ENCODE data around the gene COL6A5.
"Not testable (repeated sequence)": the region's sequence is repeated elsewhere in the genome, so short reads cannot be mapped to it uniquely, and the experiment has no call there.

Gene COL6A5

DNA sequence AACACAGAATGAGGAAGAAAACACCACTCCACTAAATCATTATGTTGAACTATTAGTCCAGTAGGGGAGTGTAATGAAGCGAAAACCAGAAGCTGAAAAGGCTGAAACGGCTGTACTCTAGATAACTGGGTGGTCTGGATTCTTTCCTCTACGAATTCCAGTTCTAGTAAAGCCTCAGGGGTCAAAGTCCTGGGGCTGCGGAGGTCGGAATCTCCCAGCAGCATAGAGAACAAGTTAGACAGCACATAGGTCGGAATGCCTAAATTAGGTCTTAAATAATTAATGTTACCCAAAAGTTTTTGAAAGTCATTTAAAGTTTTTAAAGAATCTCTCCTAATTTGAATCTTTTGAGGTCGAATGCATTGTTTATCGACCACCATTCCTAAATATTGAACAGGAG, 102.7 kb downstream of the COL6A5 start:
- DNase-seq (ENCODE audit: low read depth in 3 of 3): not testable (repeated sequence)

DNA sequence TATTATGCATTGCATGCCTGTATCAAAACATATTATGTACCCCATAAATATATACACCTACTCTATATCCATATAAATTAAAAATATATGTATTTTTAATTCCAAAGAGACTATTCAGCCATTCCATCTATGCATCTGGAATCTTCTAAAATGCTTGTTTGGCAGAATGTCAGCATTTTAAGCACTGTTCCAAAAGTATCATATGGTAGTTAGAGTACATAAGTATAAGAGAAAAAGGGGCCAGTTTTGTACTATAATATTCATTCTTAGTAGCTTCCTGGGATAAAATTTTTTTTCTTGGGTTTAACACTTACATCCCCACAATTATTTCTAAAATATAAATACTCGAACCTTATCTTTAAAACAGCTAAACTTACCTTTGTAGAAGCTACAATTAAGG, 111.1 kb downstream of the COL6A5 start:
- DNase-seq (ENCODE audit: low read depth in 3 of 3): no peak

DNA sequence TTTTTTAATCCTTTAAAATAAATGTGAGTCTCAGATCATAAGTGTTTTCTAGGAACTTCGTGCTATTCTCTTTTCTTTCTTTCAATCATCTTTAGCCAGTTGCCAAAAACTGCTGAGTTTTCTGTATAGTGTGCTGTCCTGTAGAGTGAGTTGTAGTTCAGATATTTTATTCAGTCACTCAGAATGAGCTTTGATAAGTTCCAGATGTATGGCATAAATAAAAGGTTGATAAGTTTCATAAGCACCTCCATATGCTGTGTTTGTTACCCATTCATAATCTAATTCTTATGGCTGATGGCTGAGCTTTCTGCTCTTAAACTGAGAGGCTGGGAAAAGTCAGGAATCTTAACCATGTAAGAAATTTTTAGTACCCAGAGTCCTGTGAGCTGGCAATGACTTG, 112.2 kb downstream of the COL6A5 start:
- DNase-seq (ENCODE audit: low read depth in 3 of 3): no peak

DNA sequence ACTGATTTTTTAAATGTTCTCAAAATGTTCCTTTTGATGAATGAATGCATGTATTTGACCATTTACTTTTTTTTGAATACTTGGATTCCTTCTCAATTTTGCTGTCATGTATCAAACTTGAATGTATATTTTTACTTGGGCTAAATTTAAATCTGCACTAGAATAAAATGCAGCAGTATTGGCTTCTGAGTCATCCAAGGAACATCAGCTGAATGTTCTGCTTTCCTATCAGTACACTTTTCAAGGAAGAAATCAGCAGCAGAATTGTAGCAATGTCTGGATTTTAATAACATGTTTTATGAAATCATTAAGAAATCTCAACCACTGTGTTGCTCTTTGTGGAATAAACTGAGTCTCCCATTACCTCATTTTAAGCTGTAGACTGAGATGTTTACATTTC, 114.5 kb downstream of the COL6A5 start:
- no peak for DNase-seq (ENCODE audit: low read depth in 3 of 3)

DNA sequence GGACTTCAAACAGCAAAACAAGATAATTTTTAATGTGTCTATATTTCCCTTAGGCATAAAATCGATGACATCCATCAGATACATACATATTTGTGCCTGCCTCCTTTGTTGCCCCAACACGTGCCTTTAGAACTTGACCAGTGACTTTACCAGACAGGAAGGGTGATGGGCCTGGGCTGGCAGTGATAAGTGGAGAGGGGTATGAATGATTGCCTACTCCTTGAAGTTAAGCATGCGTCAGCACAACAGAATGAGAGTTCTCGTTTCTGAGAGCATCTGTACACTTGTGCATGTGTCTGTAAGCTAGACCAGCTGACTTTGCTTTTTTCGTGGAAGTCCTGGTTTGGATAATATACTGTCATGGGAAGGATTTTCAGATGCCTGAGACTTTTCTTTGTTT, 116.6 kb downstream of the COL6A5 start:
- no peak for DNase-seq (ENCODE audit: low read depth in 3 of 3)

DNA sequence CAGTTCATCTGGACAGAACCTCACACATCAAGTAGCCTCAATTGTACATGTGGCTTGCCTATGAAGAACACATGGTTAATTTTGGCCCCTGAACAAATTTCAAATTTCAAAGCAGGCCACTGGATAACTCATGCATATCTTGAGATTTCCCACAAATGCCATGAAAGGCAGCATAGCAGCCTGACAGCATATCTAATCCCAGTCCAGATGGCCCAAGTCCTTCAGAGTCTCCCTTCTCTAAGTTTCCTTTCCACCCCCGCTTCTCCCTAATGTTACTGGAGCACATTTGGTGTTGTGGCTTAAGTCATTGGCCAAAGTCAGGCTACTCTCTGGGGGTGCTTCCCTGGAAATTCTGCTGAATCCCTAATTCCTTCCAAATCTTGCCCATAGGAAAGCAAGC, 117.7 kb downstream of the COL6A5 start:
- no peak for DNase-seq (ENCODE audit: low read depth in 3 of 3)

DNA sequence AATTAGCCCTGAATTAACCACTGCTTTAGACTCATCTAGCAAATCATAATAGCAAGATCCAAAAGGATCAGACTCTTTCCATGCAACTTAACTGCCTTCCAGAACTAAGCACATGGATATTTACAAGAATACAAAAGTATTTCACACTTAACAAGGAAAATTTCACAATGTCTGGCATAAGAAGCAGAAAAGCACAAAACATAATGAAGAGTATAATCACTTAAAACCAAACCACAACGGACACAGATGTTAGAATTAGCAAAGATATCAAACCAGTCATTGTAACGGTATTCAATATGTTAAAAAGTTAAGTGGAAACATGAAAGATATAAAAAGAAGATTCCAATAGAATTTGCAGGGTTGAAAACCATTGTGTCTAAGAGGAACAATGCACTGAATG, 120.0 kb downstream of the COL6A5 start:
- DNase-seq (ENCODE audit: low read depth in 3 of 3): no peak

DNA sequence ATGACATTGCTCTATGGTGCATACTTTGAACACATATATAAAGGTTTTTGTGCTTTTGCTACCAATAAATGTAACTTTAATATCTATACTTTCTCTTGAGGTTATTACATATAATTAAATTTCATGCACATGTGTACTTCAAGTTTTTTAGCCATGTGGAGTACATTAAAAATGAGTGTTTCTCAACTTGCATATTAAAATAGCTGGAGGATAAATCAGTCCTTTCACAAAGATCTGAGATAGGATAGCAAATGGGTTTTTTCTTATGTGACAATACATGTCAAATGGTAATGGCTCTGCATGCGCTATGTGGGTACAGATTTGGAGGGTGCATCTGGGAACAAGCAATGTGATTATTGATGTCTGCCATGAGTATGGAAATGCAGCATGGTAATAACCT, 122.8 kb downstream of the COL6A5 start:
- DNase-seq (ENCODE audit: low read depth in 3 of 3): no peak

DNA sequence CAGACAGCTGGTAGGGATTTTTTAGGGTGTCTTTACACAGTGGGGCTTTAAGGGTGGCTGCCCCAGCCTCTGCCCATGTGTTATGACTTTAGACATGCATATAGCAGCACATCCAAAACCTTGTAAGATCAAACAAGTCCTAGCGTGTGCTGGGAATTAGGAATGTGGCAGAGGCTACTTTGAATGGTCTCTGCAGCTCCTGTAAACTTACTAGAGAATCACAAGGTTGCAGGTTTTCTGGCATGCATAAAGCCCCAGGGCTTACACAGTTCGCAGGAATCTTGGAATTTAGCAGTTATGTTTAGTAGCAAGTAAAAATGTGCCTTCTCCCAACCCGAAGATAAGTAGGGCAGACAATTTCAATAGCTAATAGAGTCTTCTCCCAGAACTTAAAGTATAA, 124.7 kb downstream of the COL6A5 start:
- no peak for DNase-seq (ENCODE audit: low read depth in 3 of 3)

DNA sequence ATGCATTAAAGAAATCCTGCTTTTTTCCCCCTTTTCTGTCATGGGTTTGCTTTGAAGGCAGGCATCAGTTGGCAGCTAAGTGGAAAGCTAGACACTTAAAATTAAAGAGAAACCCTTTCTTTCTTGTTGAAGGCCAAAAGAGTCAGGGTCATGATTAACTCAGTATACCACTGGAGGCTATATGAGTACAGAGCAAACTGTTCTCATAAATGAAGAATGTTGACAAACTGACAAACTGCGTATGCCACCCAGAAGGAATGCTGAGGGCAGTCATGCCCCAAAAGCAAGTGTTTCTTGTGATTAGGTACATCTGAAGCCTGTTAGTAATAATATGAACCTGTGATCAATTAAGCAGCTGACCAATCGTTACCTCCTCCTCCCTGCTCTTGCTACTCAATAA, 127.9 kb downstream of the COL6A5 start:
- DNase-seq (ENCODE audit: low read depth in 3 of 3): no peak

DNA sequence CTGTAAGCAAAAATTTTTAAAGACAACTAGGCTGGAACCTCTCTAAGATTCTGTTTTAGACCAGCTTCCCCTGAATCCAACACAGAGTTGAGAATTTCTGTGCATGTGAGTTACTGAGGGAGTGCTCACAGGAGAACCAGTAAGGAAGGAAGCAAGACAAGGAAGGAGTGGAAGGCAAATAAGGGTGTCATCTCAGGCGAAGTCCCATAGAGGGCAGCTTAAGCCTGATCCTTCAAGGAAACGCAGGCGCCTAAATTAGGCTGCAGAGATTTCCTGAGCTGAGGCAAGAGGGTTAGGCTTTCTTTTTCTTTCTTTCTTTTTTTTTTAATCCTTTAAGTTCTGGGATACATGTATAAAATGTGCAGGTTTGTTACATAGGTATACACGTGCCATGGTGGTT, 135.3 kb downstream of the COL6A5 start:
- no peak for DNase-seq (ENCODE audit: low read depth in 3 of 3)

DNA sequence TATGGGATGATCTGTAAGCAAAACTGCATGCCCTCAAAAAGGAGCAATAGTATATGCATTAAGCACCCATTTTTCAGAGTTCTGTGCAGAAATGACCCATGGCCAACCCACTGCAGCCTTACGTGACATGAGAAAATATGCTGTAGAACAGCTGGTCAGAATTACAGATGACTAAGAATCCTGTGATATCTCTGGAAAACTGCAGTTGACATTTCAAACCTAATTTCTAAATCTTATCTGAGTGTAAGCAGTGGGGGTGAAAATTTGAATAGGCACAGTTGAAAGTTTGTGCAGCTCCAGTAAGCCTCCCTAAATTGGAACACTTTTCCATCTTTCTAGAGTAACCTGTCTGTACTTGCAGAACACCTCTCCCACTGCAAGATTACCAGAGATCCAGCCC, 142.8 kb downstream of the COL6A5 start:
- DNase-seq (ENCODE audit: low read depth in 3 of 3): no peak

DNA sequence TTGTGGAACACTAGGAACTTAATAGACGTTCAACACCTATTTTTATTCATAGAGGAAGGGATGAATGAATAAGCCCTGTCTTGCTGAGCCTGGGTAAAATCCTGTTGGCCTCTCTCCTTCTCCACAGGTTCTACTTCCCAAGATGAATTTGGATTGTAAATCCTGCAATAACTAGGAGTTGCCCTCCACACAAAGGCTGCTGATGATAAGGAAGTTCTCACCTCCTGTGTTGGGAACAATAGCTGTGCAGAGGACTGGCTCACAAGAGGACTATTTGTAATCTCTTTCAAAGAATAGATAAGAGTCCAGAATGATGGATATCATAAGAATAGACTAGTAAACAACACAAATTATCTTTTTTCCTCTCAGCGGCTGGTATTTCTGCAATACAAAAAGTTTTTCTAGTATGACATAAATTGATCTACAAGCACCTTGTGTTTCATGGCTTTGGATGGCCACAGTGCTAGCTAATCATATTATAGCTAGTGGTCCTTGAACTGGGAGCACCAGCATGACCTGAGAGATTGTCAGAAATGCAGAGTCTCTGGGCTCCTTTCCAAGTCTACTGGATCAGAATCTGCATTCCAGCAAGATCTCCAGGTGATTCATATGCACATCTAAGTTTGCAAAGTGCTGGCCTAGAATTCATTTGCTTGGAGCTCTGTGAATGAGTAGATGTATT, 143.4 kb downstream of the COL6A5 start:
- no peak for DNase-seq (ENCODE audit: low read depth in 3 of 3)

DNA sequence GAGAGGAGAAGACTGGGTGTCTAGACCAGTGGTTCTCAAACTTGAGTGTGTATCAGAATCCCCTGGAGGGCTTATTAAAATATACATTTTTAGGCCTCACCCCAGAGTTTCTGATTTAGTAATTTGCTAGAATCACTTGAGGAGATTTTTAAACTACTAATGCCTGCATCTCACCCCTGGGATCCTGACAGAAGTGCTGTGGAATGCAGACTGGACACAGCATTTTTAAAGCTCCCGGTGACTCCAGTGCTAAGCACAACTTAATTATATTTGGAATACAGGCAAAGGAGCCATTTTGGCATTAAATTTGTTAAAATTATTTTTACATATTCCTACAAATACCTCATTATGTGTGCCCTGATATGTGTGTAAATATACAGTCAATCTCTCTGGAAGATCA, 144.8 kb downstream of the COL6A5 start:
- no peak for DNase-seq (ENCODE audit: low read depth in 3 of 3)

DNA sequence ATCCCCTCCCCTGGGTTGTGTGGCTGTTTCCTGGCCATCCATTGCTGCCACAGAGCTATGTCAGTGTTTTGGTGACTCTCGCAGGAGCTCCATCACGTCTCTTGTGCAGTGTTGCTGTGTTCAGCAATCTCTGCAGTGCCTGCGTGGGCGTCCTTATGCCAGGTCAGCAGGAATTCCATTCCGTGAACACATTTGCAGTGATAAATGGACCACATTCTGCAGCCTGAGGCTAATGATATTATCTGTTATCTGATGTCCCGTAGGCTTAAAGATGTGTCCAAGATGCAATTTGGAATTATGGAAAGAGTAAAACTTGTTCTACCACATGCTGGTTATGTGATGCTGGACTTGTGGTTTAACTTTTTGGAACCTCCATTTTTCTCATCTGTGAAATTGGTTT, 146.0 kb downstream of the COL6A5 start:
- no peak for DNase-seq (ENCODE audit: low read depth in 3 of 3)

DNA sequence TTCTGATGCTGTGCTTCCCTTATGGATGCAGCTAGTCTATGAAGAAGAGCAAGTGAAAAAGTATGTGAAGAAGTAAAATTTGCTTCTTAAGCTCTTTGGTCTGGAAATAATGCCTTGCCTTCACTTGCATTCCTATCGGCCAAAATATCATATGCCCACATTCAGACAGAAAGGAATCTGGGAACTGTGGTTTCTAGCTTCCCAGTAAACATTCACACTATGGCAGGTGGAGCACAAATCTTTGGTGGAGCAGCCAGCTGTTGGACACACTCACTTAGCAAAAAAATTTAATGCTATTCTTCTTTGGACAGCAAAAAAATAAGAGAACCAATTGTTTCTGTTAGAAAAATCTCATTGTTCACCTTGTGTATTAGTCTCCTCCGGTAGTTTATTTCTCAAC, 159.2 kb downstream of the COL6A5 start:
- no peak for DNase-seq (ENCODE audit: low read depth in 3 of 3)

DNA sequence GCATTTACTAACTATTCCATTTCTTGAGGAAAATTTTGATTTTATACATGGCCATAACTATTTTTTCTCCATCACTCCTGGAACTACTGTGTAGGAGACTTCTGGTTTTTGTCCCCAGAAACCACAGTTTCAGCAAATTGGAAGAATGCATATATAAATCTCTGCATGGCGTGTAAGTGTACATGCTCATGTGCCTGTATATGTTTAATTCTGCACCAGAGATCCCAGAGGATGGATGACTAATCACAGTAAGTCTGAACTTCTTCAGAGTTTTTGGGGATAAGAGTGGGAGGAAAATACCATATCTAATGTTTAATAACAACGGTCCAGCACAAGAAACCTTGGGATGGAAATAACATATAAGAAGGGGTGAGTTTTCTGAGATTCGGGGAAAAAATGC, 160.6 kb downstream of the COL6A5 start:
- DNase-seq (ENCODE audit: low read depth in 3 of 3): no peak

DNA sequence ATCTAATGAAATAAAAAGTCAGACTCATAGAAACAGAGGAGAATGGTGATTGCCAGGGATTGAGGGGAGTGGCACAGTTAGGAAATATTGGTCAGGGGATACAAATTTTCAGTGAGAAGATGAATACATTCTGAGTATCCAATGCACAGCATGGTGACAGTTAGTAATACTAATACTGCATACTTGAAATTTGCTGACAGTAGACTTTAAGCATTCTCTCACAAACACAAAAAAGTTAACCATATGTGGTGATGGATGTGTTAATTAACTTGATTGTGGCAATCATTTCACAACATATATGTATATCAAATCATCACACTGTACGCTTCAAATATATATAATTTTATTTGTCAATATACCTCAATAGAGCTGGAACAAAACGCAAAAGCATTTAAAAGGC, 162.3 kb downstream of the COL6A5 start:
- no peak for DNase-seq (ENCODE audit: low read depth in 3 of 3)

DNA sequence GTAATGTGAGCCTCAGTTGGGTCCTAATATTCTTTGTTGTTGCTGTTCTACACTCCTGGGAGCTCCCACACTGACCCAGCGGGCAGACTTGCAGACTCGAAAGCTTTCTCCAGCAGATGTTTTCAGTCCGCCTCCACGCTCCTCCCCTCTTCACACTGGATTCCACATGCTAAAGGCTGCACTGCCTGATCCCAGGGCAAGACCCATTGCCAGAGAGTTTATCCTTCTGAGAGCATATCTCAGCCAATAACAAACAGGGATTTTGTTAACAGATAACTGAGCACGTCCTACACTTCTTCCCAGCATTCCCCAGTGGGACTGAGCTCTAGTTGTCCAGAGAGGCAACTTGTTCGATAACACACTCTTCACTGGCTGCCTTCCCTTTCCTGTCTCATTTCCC, 163.5 kb downstream of the COL6A5 start:
- DNase-seq (ENCODE audit: low read depth in 3 of 3): no peak

DNA sequence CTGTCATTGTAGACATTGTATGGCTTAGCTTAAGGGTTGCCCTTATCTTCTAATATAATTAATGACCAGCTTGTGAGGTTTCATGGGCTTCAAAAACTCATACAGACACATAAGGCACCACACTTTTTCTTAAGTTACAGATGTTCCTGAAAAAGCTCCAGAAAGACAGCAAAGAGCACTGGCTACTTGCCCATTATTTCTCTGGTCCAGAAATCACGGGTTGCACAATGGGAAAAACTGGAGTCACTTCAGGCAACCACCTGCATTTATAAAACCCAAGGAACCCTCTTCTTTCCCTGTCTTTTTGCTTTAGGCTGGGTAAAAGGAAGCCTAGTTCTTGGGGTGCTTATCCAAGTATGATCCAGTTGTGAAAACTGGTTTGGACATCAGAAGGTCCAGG, 169.2 kb downstream of the COL6A5 start:
- DNase-seq (ENCODE audit: low read depth in 3 of 3): no peak

DNA sequence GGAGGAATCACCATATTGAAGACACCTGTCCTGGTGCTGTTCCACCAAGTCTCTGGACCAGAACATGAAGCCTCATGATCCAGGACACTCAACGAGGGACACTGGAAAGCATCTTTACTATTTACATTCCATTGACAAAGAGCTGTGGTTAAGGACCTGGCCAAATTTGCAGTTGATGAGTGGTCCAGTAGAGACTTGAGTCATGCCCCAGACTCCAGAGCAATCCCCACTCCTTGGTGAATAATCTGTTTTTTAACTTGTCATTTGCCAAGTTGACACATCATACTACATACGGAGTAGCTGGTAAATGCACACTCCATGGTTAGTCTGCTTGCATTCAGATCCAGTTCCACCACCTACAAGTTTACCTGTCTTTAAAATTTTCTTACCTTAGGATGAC, 170.3 kb downstream of the COL6A5 start:
- no peak for DNase-seq (ENCODE audit: low read depth in 3 of 3)

DNA sequence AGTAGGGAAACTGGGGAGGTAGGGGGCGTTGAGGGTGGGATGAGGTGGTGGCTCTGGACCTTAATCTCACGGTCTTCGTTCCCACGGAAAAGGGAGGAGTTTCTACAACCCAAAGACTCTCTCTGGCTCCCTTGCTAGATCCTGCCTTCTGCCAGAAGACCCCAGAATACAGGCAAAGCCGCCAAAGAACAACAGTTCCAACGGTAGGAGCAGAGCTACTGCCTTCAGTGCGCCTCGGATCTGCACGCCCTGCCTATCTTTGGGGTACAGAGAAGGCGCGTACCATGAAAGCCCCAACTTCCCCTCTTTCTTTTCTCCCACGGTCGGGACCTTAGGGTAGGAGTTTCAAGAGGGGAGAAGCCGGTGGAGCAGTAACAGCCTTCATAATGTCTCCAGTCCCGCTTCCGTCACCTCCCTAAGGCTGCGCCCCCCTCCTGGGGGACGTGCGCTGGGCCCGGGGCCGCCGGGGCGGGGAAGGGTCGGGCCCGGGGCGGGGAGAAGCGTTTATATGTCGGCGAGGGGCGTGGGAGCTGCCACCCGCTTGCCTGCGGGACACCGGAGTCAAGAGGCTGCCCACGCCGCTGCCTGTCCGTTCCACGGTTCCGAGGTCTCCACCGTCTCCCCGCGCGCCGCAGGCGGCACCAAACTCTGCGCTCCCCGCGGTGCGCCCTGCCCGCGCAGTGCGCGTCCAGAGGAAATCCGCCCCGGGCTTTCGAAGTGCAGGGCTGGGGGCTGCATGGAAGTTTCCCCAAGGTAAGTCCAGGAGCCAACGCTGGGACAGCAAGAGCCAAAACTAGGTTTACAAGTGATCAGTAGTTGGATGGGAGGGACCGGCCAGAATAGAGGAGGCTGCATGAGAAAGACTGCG, 171.4 kb downstream of the COL6A5 start, which contains the start of gene COL6A6:
Gene COL6A6, plus strand, starts transcription at position 533 of the 868 bp plus-strand sequence. CDS start 43,188 bp downstream, outside the sequence.
- DNase-seq (ENCODE audit: low read depth in 3 of 3): no peak

DNA sequence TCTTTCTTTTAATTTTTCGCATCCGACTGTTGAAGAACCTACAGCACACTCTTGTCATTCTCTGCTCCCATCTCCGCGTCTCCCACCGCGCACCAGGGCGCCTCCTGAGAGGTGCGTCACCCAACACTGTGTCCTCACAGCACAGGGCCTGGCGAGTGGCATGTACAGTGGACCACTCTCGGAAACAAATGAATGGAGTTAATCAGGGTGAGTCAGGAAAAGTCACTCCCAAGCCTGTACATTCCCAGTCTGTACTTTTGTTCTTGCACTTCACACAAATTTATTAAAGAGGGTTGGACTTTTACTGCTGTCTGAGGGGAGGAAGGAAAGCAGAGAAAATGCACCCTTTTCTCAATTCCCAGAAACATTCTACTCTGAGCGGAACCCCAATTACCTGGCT, 172.1 kb downstream of the COL6A5 start:
- no peak for DNase-seq (ENCODE audit: low read depth in 3 of 3)

All from stimulated activated CD4-positive, alpha-beta T cell treated with anti-CD3 and anti-CD28 coated beads, TNF-alpha, amount 100 ng/mL, for 24 hours (primary cell).